NT2/D1 (cell line): ENCODE data around the gene ZNF844.

Experiments used
- SUZ12 ChIP-seq: IDR thresholded peaks from 2 replicates; pipeline ENCODE4 v1.6.1; 2011; ENCODE audit not compliant: insufficient read length, insufficient read depth; ENCODE audit errors: extremely low read depth
- YY1 ChIP-seq: IDR thresholded peaks from 2 replicates; pipeline ENCODE4 v1.6.1; 2011; ENCODE audit not compliant: insufficient read length, insufficient read depth
- ZNF274 ChIP-seq: IDR thresholded peaks from 2 replicates; pipeline ENCODE4 v1.6.1; 2011; ENCODE audit warnings: mild to moderate bottlenecking, low read depth, low read length

DNA sequence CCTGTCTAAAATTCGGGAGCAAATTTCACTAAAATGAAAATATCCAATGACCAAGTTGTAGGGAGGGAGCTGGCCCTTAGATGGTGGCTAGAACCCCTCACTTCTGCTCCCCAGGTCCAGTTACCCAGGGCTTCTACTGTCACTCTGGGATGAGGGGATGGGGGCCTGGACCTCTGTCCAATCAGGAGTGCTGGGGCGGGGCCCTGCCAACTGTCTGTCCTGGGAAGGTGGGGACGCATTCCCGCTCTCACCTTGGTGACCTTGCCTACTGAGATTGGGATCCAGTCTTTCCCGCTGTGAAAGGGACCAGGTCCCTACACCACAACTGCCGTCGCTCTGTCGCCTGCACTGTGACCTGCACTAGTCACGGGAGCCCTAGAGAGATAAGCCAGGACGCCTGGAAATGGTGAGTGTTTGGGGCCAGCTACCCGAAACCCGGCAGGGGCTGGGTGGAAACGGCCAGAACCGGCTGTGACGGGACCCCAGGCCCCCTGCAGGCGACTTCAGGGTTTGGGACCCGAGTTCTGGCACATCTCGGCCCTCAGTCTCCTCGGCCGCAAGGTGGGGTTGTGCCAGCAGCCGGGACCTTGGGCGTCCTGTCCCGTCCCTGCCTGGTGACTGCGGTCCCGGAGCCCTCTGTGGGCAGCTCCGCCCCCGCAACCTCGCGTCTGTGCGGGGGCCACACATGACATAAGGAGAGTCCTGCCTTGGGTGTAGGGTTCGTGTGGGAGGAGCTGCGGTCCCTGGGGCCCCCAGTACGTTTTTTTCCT is 52.9 kb downstream of the ZNF844 start:
- TF ChIP-seq YY1 (no peak), ZNF274 (no peak), SUZ12 (no peak)
